ENCODE results near the gene DNASE1L3. TPM values are rescaled to one million over a fixed set of nuclear protein-coding genes. Genes with fewer than 3 reads are reported as not detected.

Gene DNASE1L3
- total and polyA plus RNA-seq, 2 of the 13 experiments (the other 11 are each of a cell fraction or from before 2014, with no cell fraction given): 0.86 to 1.7 TPM

DNA sequence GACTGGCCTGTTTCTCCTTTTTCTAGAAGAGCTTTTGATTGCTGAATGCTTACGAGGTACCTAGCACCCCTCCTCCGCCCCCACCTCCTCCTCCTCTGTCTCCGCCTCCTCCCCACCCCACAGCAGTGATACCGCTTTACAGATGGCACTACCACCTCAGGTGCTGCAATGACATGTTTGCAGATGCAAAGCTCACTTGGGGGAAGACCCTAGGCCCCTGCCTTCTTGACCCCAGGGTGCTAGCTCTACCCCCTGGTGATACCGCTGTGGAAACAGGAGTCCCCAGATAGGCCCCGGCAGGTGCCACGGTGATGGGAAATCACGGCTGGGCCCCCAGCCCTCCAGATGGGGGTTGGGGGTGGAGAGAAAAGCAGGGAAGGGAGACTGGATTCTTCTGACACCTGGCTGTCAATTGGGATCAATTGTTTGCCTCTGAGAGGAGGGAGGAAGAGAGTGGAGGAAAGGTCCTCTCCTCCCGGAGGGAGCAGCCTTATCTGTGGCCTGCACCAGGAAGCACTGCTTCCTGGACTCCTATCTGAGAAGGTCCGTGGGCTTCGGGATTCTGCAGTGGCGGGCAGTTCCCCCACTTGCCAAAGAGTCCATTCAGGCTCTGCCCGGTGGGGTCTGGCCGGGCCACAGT, 37.6 kb downstream of the DNASE1L3 start (continued):
- no peak for TF ChIP-seq SATB2 (CRISPR knock-in tag; IDR thresholded peaks at IDR 0.05)
- TF ChIP-seq NCOR1 (IDR thresholded peaks at IDR 0.05; ENCODE audit: borderline replicate concordance, low read length): peak; percentile 22; the same call in 1 of the 2 replicates
- TF ChIP-seq ZFYVE20 (CRISPR knock-in tag; IDR thresholded peaks at IDR 0.05; ENCODE audit: borderline replicate concordance, low read depth): no peak
- TF ChIP-seq ZBTB3 (CRISPR knock-in tag; IDR thresholded peaks at IDR 0.05; ENCODE audit: borderline replicate concordance, low read depth): no peak
- no peak for TF ChIP-seq HNRNPLL (IDR thresholded peaks at IDR 0.05; ENCODE audit: low read depth, low read length, poor library complexity, severe bottlenecking)
- TF ChIP-seq ZNF253 (CRISPR knock-in tag; IDR thresholded peaks at IDR 0.05; ENCODE audit: borderline replicate concordance): no peak
- no peak for TF ChIP-seq SRSF1 (optimal IDR thresholded peaks at IDR 0.05; ENCODE audit: low read depth, low read length)
- TF ChIP-seq ZZZ3 (CRISPR knock-in tag; IDR thresholded peaks at IDR 0.05; ENCODE audit: borderline replicate concordance): no peak
- no peak for TF ChIP-seq ZNF670 (CRISPR knock-in tag; IDR thresholded peaks at IDR 0.05; ENCODE audit: borderline replicate concordance)
- TF ChIP-seq SAP130 (CRISPR knock-in tag; IDR thresholded peaks at IDR 0.05; ENCODE audit: low read depth): no peak
- peak; percentile 56; the same call in 1 of the 2 replicates for TF ChIP-seq RARA (CRISPR knock-in tag; IDR thresholded peaks at IDR 0.05)
- 0 out of 2 replicates have a peak, but pooled peaks have one; percentile 36 for TF ChIP-seq JUN (CRISPR knock-in tag; IDR thresholded peaks at IDR 0.05)
- TF ChIP-seq ZNF619 (CRISPR knock-in tag; IDR thresholded peaks at IDR 0.05): 0 out of 2 replicates have a peak, but pooled peaks have one; percentile 25
- peak; percentile 31 for TF ChIP-seq ASH2L (IDR thresholded peaks at IDR 0.05; ENCODE audit: insufficient read length, low read depth, low read length)
- TF ChIP-seq GATAD2A (CRISPR knock-in tag; IDR thresholded peaks at IDR 0.05): no peak; the same call in 1 of the 2 replicates
- no peak for TF ChIP-seq ZNF12 (CRISPR knock-in tag; IDR thresholded peaks at IDR 0.05)
- TF ChIP-seq, protein P1, sequence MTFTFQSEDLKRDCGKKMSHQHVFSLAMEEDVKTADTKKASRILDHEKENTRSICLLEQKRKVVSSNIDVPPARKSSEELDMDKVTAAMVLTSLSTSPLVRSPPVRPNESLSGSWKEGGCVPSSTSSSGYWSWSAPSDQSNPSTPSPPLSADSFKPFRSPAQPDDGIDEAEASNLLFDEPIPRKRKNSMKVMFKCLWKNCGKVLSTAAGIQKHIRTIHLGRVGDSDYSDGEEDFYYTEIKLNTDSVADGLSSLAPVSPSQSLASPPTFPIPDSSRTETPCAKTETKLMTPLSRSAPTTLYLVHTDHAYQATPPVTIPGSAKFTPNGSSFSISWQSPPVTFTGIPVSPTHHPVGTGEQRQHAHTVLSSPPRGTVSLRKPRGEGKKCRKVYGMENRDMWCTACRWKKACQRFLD (CRISPR knock-in tag; IDR thresholded peaks at IDR 0.05; ENCODE audit: borderline replicate concordance): no peak
- peak; percentile 11; the same call in 1 of the 2 replicates for TF ChIP-seq ZNF556 (CRISPR knock-in tag; IDR thresholded peaks at IDR 0.05; ENCODE audit: borderline replicate concordance)
- TF ChIP-seq, protein P2, sequence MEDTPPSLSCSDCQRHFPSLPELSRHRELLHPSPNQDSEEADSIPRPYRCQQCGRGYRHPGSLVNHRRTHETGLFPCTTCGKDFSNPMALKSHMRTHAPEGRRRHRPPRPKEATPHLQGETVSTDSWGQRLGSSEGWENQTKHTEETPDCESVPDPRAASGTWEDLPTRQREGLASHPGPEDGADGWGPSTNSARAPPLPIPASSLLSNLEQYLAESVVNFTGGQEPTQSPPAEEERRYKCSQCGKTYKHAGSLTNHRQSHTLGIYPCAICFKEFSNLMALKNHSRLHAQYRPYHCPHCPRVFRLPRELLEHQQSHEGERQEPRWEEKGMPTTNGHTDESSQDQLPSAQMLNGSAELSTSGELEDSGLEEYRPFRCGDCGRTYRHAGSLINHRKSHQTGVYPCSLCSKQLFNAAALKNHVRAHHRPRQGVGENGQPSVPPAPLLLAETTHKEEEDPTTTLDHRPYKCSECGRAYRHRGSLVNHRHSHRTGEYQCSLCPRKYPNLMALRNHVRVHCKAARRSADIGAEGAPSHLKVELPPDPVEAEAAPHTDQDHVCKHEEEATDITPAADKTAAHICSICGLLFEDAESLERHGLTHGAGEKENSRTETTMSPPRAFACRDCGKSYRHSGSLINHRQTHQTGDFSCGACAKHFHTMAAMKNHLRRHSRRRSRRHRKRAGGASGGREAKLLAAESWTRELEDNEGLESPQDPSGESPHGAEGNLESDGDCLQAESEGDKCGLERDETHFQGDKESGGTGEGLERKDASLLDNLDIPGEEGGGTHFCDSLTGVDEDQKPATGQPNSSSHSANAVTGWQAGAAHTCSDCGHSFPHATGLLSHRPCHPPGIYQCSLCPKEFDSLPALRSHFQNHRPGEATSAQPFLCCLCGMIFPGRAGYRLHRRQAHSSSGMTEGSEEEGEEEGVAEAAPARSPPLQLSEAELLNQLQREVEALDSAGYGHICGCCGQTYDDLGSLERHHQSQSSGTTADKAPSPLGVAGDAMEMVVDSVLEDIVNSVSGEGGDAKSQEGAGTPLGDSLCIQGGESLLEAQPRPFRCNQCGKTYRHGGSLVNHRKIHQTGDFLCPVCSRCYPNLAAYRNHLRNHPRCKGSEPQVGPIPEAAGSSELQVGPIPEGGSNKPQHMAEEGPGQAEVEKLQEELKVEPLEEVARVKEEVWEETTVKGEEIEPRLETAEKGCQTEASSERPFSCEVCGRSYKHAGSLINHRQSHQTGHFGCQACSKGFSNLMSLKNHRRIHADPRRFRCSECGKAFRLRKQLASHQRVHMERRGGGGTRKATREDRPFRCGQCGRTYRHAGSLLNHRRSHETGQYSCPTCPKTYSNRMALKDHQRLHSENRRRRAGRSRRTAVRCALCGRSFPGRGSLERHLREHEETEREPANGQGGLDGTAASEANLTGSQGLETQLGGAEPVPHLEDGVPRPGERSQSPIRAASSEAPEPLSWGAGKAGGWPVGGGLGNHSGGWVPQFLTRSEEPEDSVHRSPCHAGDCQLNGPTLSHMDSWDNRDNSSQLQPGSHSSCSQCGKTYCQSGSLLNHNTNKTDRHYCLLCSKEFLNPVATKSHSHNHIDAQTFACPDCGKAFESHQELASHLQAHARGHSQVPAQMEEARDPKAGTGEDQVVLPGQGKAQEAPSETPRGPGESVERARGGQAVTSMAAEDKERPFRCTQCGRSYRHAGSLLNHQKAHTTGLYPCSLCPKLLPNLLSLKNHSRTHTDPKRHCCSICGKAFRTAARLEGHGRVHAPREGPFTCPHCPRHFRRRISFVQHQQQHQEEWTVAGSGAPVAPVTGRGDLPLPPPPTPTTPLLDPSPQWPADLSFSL (CRISPR knock-in tag; IDR thresholded peaks at IDR 0.05): no peak
- no peak for TF ChIP-seq ZNF713 (CRISPR knock-in tag; IDR thresholded peaks at IDR 0.05)
- TF ChIP-seq, protein P3, sequence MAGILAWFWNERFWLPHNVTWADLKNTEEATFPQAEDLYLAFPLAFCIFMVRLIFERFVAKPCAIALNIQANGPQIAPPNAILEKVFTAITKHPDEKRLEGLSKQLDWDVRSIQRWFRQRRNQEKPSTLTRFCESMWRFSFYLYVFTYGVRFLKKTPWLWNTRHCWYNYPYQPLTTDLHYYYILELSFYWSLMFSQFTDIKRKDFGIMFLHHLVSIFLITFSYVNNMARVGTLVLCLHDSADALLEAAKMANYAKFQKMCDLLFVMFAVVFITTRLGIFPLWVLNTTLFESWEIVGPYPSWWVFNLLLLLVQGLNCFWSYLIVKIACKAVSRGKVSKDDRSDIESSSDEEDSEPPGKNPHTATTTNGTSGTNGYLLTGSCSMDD (CRISPR knock-in tag; IDR thresholded peaks at IDR 0.05): no peak
- TF ChIP-seq NR2F2 (IDR thresholded peaks at IDR 0.05; ENCODE audit: borderline replicate concordance, low read depth): peak; percentile 86
